GM23338 (cell line): Measurements from ENCODE around the gene PDE4D. TPM values are rescaled to one million over a fixed set of nuclear protein-coding genes. Genes with fewer than 3 reads are reported as not detected.

Experiments used
- ATAC-seq: fragments of 200-7000 bp; cut with Tn5 transposase; 3 replicates; pipeline ENCODE4 v1.9.1; 2020
- DNase-seq: peaks from one replicate; pipeline ENCODE4 v3.0.0-alpha.2; 2015; ENCODE audit warnings: low spot score
- H2AFZ ChIP-seq: fragments of 200-600 bp; sonication (generic); 2 replicates; pipeline ENCODE4 v1.8.0; 2016; ENCODE audit warnings: antibody characterized with exemption, mild to moderate bottlenecking, moderate library complexity
- H3F3A ChIP-seq: fragments of 200-600 bp; sonication (generic); replicated peaks from 2 replicates; pipeline ENCODE4 v1.8.0; 2017; ENCODE audit warnings: antibody characterized with exemption, mixed run types, low read depth
- H3K27ac ChIP-seq: fragments of 200-600 bp; sonication (generic); 2 replicates; pipeline ENCODE4 v1.6.1; 2016; ENCODE audit warnings: low read depth
- H3K27me3 ChIP-seq: fragments of 200-600 bp; sonication (generic); 2 replicates; pipeline ENCODE4 v1.8.0; 2016; ENCODE audit warnings: mild to moderate bottlenecking, mixed run types, moderate library complexity; ENCODE audit not compliant: insufficient read depth
- H3K36me3 ChIP-seq: fragments of 200-600 bp; sonication (generic); 2 replicates; pipeline ENCODE4 v1.8.0; 2016; ENCODE audit warnings: mild to moderate bottlenecking; ENCODE audit not compliant: insufficient read depth
- H3K4me1 ChIP-seq: fragments of 200-600 bp; sonication (generic); 2 replicates; pipeline ENCODE4 v1.8.0; 2016; ENCODE audit warnings: mild to moderate bottlenecking, moderate library complexity; ENCODE audit not compliant: insufficient read depth
- H3K4me2 ChIP-seq: fragments of 200-600 bp; sonication (generic); 2 replicates; pipeline ENCODE4 v1.7.1; 2017; ENCODE audit warnings: mixed run types
- H3K4me3 ChIP-seq: fragments of 200-600 bp; sonication (generic); 2 replicates; pipeline ENCODE4 v1.6.1; 2016; ENCODE audit warnings: mixed run types
- H3K79me2 ChIP-seq: fragments of 200-600 bp; sonication (generic); replicated peaks from 2 replicates; pipeline ENCODE4 v1.8.0; 2017; ENCODE audit warnings: mild to moderate bottlenecking; ENCODE audit not compliant: insufficient read depth
- H3K9me2 ChIP-seq: fragments of 200-600 bp; sonication (generic); 2 replicates; pipeline ENCODE4 v1.8.0; 2017; ENCODE audit not compliant: insufficient read depth
- H4K20me1 ChIP-seq: fragments of 200-600 bp; sonication (generic); replicated peaks from 2 replicates; pipeline ENCODE4 v1.8.0; 2017; ENCODE audit warnings: mild to moderate bottlenecking; ENCODE audit not compliant: insufficient read depth
- H3K27ac Mint-ChIP-seq: 2 replicates; pipeline ENCODE4 v1.8.0; 2020; ENCODE audit warnings: inconsistent platforms, mild to moderate bottlenecking, moderate library complexity, mixed read lengths
- H3K27me3 Mint-ChIP-seq: 3 replicates; pipeline ENCODE4 v1.8.0; 2022; ENCODE audit warnings: low read depth, mild to moderate bottlenecking, moderate library complexity, mixed read lengths, inconsistent platforms; ENCODE audit not compliant: insufficient read depth, poor library complexity
- H3K36me3 Mint-ChIP-seq: 3 replicates; pipeline ENCODE4 v1.8.0; 2021; ENCODE audit warnings: low read depth, mild to moderate bottlenecking, inconsistent platforms, moderate library complexity, mixed read lengths
- H3K4me1 Mint-ChIP-seq: 3 replicates; pipeline ENCODE4 v1.8.0; 2020; ENCODE audit warnings: mild to moderate bottlenecking, inconsistent platforms, mixed read lengths
- H3K4me3 Mint-ChIP-seq: 3 replicates; pipeline ENCODE4 v1.8.0; 2021; ENCODE audit warnings: moderate library complexity, mild to moderate bottlenecking, inconsistent platforms, mixed read lengths
- H3K9me3 Mint-ChIP-seq: 3 replicates; pipeline ENCODE4 v1.8.0; 2020; ENCODE audit warnings: moderate library complexity, mild to moderate bottlenecking, inconsistent platforms, mixed read lengths
- CREB1 ChIP-seq: fragments of 250-450 bp; sonication (Bioruptor Pico); IDR thresholded peaks from 2 replicates; pipeline ENCODE4 v1.5.0; 2020; ENCODE audit warnings: low read depth, mild to moderate bottlenecking, moderate library complexity
- EZH2 ChIP-seq: fragments of 200-600 bp; sonication (generic); IDR thresholded peaks from one replicate; pipeline ENCODE4 v1.8.0; 2017; ENCODE audit warnings: antibody characterized with exemption, mild to moderate bottlenecking, low read depth; ENCODE audit not compliant: unreplicated experiment
- EZH2phosphoT487 ChIP-seq: fragments of 200-600 bp; sonication (generic); IDR thresholded peaks from one replicate; pipeline ENCODE4 v1.8.1; 2018; ENCODE audit warnings: antibody characterized with exemption; ENCODE audit not compliant: unreplicated experiment
- JUNB ChIP-seq: IDR thresholded peaks from one replicate; pipeline ENCODE4 v1.6.1; 2016; ENCODE audit warnings: antibody characterized with exemption; ENCODE audit not compliant: unreplicated experiment
- NANOG ChIP-seq: IDR thresholded peaks from 2 replicates; pipeline ENCODE4 v1.6.1; 2016; ENCODE audit warnings: antibody characterized with exemption, borderline replicate concordance
- POLR2AphosphoS5 ChIP-seq: IDR thresholded peaks from 2 replicates; pipeline ENCODE4 v1.6.1; 2016; ENCODE audit warnings: antibody characterized with exemption, low read depth
- STAT1 ChIP-seq: IDR thresholded peaks from one replicate; pipeline ENCODE4 v1.6.1; 2016; ENCODE audit warnings: antibody characterized with exemption; ENCODE audit not compliant: unreplicated experiment
- ZNF114 ChIP-seq: fragments of 250-450 bp; sonication (Bioruptor Pico); IDR thresholded peaks from 2 replicates; pipeline ENCODE4 v1.5.0; 2020; ENCODE audit warnings: mild to moderate bottlenecking, moderate library complexity
- ZNF331 ChIP-seq: fragments of 250-450 bp; sonication (Bioruptor Pico); IDR thresholded peaks from 2 replicates; pipeline ENCODE4 v1.5.0; 2020; ENCODE audit warnings: low read depth, mild to moderate bottlenecking, moderate library complexity
- polyA plus RNA-seq: library from polyadenylated mRNA; unstranded; fragments of >200 nt; fragmentation: Nextera tagmentation; extraction: Ambion mirVana; gene quantifications from 2 replicates; pipeline ENCODE4 v1.2.1, GENCODE V29; 2016
- total RNA-seq: library from RNA; depleted of rRNA; stranded (reverse); fragments of >200 nt; shearing (Covaris generic); gene quantifications from 2 replicates; pipeline ENCODE4 v1.2.3, GENCODE V29; 2014
- TF ChIP-seq, protein P1 (sequence below): IDR thresholded peaks from 2 replicates; pipeline ENCODE4 v1.6.1; 2016; ENCODE audit warnings: antibody characterized with exemption
- TF ChIP-seq, protein P2 (sequence below), 2 experiments: fragments of 200-600 bp in 1 of 2; sonication (generic) in 1 of 2; conservative IDR thresholded peaks; 2 replicates each; pipeline versions ENCODE4 v1.5.1 to v1.6.1; 2016 to 2017; ENCODE audit warnings: antibody characterized with exemption in 2 of 2, low read depth in 2 of 2, mild to moderate bottlenecking in 2 of 2, moderate library complexity in 1 of 2
- TF ChIP-seq, protein P3 (sequence below): IDR thresholded peaks from one replicate; pipeline ENCODE4 v1.6.1; 2018; ENCODE audit warnings: antibody characterized with exemption; ENCODE audit not compliant: unreplicated experiment
- TF ChIP-seq, protein P4 (sequence below): fragments of 250-450 bp; sonication (Bioruptor Pico); IDR thresholded peaks from 2 replicates; pipeline ENCODE4 v1.5.0; 2020; ENCODE audit warnings: mild to moderate bottlenecking, moderate library complexity

Gene PDE4D
- total and polyA plus RNA-seq, 2 experiments from 2014 or later = 2.1 to 4.7 TPM

DNA sequence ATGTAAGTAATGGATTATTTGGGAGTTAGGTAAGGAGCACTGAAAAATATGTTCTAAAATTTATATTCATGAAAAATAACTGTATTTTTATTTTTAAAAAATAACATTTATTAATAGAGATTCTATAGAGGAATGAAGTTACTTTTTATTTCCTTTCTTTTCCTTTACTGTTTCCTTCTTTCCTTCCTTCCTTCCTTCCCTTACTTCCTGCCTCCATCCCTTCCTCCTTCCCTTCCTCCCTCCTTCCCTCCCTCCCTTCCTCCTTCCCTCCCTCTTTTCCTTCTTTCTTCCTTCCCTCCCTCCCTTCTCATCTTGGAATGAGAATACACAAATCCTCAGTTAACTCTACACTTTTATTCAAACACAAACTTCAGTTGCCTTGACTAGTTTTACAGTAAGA is 750.6 kb downstream of the PDE4D start (continued):
- no peak for TF ChIP-seq ZNF114
- TF ChIP-seq, protein P1, sequence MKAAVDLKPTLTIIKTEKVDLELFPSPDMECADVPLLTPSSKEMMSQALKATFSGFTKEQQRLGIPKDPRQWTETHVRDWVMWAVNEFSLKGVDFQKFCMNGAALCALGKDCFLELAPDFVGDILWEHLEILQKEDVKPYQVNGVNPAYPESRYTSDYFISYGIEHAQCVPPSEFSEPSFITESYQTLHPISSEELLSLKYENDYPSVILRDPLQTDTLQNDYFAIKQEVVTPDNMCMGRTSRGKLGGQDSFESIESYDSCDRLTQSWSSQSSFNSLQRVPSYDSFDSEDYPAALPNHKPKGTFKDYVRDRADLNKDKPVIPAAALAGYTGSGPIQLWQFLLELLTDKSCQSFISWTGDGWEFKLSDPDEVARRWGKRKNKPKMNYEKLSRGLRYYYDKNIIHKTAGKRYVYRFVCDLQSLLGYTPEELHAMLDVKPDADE = no peak
- TF ChIP-seq, protein P2, sequence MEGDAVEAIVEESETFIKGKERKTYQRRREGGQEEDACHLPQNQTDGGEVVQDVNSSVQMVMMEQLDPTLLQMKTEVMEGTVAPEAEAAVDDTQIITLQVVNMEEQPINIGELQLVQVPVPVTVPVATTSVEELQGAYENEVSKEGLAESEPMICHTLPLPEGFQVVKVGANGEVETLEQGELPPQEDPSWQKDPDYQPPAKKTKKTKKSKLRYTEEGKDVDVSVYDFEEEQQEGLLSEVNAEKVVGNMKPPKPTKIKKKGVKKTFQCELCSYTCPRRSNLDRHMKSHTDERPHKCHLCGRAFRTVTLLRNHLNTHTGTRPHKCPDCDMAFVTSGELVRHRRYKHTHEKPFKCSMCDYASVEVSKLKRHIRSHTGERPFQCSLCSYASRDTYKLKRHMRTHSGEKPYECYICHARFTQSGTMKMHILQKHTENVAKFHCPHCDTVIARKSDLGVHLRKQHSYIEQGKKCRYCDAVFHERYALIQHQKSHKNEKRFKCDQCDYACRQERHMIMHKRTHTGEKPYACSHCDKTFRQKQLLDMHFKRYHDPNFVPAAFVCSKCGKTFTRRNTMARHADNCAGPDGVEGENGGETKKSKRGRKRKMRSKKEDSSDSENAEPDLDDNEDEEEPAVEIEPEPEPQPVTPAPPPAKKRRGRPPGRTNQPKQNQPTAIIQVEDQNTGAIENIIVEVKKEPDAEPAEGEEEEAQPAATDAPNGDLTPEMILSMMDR (conservative IDR thresholded peaks at IDR 0.05; ENCODE audit: low read depth in 2 of 2) = no peak

DNA sequence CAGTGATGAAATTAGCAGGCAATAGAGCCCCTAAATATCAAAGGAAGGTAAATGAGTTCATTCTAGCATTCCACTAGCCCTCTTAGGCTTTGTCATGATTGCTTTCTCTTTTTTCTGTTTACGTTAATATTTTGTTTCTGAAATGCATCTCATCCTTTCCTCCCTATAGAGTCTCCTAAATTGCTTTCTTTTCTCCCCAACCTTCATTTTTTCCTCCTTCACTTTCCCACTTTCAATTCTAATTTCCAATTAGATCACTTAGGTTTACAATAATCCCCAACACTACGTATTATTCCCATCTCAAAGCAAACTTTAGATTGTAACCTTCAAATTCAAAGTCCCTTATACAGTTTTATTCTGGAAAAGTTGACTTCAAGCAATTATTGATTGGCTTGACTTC is 751.4 kb downstream of the PDE4D start:
- Histone ChIP-seq H3K27ac (no peak overlapping the region), H3K4me3 (no peak overlapping the region), H3K9me2 (no peaks in the 10 kb centered on the region; the same call in 1 of the 2 replicates), H2AFZ (no peak overlapping the region), H3K4me2 (no peak overlapping the region), H3F3A (no peaks in the 10 kb centered on the region), H3K79me2 (no peaks in the 10 kb centered on the region), H4K20me1 (no peaks in the 10 kb centered on the region), H3K27me3 (no peaks in the 10 kb centered on the region), H3K36me3 (no peaks in the 10 kb centered on the region), H3K4me1 (no peaks in the 10 kb centered on the region)
- ATAC-seq (no peak), DNase-seq (no peak)
- H3K4me1 Mint-ChIP-seq = no peaks in the 10 kb centered on the region
- no peak overlapping the region for H3K27ac Mint-ChIP-seq
- no peaks in the 10 kb centered on the region for H3K36me3 Mint-ChIP-seq
- H3K9me3 Mint-ChIP-seq = peaks cover 2% of the 10 kb centered on the region; the same call in 1 of the 3 replicates
- peaks cover 1% of the 10 kb centered on the region for H3K27me3 Mint-ChIP-seq
- no peak overlapping the region for H3K4me3 Mint-ChIP-seq
- TF ChIP-seq JUNB (no peak), ZNF114 (no peak), STAT1 (no peak), EZH2 (no peak), CREB1 (CRISPR knock-in tag) (no peak), ZNF331 (CRISPR knock-in tag) (no peak), POLR2AphosphoS5 (no peak), EZH2phosphoT487 (no peak), NANOG (no peak)
- TF ChIP-seq, protein P3, sequence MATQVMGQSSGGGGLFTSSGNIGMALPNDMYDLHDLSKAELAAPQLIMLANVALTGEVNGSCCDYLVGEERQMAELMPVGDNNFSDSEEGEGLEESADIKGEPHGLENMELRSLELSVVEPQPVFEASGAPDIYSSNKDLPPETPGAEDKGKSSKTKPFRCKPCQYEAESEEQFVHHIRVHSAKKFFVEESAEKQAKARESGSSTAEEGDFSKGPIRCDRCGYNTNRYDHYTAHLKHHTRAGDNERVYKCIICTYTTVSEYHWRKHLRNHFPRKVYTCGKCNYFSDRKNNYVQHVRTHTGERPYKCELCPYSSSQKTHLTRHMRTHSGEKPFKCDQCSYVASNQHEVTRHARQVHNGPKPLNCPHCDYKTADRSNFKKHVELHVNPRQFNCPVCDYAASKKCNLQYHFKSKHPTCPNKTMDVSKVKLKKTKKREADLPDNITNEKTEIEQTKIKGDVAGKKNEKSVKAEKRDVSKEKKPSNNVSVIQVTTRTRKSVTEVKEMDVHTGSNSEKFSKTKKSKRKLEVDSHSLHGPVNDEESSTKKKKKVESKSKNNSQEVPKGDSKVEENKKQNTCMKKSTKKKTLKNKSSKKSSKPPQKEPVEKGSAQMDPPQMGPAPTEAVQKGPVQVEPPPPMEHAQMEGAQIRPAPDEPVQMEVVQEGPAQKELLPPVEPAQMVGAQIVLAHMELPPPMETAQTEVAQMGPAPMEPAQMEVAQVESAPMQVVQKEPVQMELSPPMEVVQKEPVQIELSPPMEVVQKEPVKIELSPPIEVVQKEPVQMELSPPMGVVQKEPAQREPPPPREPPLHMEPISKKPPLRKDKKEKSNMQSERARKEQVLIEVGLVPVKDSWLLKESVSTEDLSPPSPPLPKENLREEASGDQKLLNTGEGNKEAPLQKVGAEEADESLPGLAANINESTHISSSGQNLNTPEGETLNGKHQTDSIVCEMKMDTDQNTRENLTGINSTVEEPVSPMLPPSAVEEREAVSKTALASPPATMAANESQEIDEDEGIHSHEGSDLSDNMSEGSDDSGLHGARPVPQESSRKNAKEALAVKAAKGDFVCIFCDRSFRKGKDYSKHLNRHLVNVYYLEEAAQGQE = no peak
- TF ChIP-seq, protein P4, sequence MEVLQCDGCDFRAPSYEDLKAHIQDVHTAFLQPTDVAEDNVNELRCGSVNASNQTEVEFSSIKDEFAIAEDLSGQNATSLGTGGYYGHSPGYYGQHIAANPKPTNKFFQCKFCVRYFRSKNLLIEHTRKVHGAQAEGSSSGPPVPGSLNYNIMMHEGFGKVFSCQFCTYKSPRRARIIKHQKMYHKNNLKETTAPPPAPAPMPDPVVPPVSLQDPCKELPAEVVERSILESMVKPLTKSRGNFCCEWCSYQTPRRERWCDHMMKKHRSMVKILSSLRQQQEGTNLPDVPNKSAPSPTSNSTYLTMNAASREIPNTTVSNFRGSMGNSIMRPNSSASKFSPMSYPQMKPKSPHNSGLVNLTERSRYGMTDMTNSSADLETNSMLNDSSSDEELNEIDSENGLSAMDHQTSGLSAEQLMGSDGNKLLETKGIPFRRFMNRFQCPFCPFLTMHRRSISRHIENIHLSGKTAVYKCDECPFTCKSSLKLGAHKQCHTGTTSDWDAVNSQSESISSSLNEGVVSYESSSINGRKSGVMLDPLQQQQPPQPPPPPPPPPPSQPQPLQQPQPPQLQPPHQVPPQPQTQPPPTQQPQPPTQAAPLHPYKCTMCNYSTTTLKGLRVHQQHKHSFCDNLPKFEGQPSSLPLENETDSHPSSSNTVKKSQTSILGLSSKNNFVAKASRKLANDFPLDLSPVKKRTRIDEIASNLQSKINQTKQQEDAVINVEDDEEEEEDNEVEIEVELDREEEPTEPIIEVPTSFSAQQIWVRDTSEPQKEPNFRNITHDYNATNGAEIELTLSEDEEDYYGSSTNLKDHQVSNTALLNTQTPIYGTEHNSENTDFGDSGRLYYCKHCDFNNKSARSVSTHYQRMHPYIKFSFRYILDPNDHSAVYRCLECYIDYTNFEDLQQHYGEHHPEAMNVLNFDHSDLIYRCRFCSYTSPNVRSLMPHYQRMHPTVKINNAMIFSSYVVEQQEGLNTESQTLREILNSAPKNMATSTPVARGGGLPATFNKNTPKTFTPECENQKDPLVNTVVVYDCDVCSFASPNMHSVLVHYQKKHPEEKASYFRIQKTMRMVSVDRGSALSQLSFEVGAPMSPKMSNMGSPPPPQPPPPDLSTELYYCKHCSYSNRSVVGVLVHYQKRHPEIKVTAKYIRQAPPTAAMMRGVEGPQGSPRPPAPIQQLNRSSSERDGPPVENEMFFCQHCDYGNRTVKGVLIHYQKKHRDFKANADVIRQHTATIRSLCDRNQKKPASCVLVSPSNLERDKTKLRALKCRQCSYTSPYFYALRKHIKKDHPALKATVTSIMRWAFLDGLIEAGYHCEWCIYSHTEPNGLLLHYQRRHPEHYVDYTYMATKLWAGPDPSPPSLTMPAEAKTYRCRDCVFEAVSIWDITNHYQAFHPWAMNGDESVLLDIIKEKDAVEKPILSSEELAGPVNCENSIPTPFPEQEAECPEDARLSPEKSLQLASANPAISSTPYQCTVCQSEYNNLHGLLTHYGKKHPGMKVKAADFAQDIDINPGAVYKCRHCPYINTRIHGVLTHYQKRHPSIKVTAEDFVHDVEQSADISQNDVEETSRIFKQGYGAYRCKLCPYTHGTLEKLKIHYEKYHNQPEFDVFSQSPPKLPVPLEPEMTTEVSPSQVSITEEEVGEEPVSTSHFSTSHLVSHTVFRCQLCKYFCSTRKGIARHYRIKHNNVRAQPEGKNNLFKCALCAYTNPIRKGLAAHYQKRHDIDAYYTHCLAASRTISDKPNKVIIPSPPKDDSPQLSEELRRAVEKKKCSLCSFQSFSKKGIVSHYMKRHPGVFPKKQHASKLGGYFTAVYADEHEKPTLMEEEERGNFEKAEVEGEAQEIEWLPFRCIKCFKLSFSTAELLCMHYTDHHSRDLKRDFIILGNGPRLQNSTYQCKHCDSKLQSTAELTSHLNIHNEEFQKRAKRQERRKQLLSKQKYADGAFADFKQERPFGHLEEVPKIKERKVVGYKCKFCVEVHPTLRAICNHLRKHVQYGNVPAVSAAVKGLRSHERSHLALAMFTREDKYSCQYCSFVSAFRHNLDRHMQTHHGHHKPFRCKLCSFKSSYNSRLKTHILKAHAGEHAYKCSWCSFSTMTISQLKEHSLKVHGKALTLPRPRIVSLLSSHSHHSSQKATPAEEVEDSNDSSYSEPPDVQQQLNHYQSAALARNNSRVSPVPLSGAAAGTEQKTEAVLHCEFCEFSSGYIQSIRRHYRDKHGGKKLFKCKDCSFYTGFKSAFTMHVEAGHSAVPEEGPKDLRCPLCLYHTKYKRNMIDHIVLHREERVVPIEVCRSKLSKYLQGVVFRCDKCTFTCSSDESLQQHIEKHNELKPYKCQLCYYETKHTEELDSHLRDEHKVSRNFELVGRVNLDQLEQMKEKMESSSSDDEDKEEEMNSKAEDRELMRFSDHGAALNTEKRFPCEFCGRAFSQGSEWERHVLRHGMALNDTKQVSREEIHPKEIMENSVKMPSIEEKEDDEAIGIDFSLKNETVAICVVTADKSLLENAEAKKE (CRISPR knock-in tag) = no peak
